CD4-positive, alpha-beta T cell treated with Interleukin-4 for 1 hour (primary cell): ENCODE measurements around the gene PHF19.
A peak's percentile ranks its signal among the peaks of the same experiment; 100 is the strongest.

Source experiments
- DNase-seq, 2 donors: peaks; one replicate each; pipeline ENCODE4 v3.0.0-alpha.2; 2020 to 2022

Gene PHF19

DNA sequence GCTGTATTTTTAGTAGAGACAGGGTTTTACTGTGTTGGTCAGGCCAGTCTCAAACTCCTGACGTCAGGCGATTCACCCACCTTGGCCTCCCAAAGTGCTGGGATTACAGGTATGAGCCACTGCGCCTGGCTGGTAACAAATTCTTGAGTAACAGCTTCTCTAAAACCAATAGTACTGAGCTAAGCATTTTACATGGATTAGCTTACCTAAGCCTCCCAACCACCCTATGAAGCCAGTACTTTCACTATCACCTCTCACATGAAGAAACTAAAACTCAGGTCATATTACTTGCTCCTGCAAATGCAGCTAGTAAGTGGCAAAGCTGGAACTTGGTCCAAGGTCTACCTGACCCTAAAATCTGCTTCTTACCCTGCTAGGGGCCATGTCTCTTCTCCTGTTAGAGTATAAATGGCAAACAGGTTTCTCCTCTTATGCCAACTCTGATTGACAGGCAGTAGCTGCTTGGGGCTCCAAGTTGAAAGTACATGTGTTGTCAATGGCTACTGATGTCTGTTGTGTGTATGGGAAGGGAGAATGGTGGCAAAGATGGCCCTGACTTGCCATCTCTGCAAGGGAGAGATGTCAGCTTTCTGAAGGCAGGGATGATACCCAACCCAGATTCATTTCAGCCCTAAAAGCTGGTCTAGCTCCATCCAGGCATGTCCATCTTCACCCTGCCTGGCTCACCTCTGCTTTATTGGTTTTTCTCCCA is 4.0 kb downstream of the PHF19 start:
- DNase-seq, result no peak

DNA sequence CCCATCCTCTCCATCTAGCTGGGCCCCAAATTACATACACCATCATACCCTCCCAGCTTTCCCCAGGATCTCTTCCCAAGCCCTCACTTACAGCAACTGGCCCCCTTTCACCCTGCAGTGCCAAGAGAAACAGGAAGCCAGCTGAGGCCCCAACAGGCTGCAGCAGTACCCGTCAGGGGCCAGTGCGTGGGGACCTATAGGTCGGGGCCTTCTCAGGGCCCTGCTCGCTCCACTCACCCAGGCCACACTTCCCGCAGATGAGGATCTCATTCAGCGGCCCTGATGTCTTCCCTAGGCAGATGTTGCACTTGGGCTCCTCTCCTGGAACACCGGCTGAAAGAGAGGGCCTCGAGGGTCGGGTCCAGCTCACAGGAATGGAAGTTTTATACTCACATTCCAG is 6.8 kb downstream of the PHF19 start:
- DNase-seq, result no peak

GRCh38 chr9:120869726-120870125 is 7.3 kb downstream of the PHF19 start:
- DNase-seq, result no peak

DNA sequence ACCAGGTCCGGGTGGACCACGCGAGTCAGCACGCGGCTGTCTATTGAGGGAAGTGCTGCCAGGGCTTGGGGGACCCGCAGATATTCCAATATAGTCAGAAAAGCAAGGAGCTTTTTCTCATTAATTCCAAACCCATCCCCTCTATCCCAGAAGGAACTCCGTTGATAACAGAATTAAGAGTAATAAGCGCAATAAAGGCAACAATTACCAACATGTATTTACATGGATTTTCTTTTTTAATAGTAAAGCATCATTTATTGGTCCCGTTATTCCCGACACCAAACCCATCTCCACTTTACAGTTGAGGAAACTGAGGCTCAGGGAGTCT is 7.7 kb downstream of the PHF19 start:
- DNase-seq, result no peak

GRCh38 chr9:120868676-120869359 is 8.2 kb downstream of the PHF19 start:
- peak; percentile 97 to 98 for DNase-seq

DNA sequence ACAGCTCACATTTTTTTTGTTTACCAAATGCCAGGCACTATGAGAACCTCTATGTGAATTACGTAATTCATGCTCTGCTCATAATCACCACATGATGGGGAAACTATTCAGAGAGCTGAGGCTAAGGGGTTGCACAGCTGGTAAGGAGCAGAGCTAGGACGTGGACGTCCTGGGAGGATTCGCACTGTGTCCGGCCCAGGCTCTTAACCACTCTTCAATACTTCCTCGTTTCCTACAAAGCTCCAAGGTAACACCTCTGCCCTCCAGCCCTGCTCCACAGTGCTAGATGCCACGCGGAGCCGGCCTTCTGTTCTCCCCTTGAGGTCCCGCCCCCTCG is 8.7 kb downstream of the PHF19 start:
- no peak for DNase-seq

- DNase-seq, result no peak
Observed at GRCh38 chr9:120867676-120868338, 9.2 kb downstream of the PHF19 start.

DNA sequence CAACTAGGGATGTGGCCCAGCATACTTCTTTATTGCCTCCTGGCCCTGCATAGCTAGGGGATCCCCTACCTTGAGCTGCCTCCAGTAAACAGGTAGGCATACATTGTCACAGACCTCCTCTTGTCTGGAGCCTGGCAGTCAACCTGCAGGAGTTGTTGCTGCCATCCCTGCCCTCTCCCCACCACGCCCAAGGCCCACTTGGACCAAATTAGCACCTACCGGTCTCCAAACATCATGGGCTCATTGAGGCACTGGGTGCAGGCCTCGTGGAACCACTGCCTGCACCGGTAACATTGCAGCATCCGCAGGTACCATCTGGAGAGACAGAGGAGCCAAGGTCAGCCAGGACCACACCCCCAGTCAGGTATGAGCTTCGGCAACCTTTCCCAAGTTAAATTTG is 10.3 kb downstream of the PHF19 start:
- DNase-seq, result no peak

DNA sequence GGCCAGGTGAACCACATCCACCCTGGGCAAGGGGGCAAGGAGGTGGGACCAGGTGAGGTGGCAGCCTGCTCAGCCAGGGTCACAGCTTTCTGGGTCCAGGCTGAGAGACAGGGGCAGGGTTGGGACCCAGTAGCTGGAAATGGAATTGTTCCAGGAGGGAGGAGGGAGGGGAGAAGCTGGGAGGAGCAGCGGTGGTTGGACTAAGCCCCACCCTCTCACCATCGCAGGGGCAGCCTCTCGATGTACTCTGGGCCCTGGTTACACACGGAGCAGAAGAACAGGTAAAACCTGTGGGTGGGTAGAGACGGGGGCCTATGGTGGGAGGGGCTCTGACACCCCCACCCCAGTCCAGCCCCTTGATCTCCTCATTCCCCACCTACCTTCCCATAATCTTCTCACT is 11.2 kb downstream of the PHF19 start:
- DNase-seq, result no peak

DNA sequence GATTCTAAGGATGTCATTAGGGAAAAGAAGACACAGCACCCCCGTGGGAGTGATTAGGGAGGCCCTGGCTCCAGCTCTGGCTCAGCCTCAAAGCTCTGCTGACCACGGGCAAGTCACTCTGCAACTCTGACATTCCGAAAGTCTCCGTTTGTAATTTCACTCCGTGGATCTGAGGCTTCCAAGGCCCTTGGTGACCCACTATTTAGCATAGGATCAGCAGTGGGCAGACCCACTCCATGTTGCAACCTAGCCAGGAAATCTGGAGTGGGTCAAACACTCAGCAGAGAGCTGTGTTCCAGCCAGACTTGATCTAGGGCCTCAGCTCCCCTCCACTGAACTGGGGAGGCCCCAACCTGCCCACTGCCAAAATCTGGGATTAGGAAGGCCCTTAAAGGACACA is 11.8 kb downstream of the PHF19 start:
- no peak for DNase-seq

GRCh38 chr9:120864719-120865118 is 12.3 kb downstream of the PHF19 start:
- DNase-seq, result no peak

DNA sequence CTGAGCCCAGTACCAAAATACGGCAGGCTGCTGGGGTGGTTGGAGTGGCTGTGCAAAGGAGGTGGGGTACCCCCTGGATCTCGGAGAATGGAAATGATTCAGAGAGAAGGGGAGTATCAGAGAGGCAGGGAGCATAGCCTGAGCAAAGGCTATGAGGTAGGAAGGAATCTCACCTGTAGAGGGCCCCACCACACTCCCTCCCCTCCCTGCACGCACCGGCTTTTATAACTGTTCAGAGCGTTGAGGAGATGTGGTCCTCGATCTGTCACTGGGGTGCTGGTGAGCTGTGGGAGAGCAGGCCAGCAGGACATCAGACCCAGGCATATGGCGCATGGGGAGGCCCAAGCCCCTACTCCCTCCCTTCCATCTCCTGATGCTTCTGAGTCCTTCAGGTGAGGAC is 13.2 kb downstream of the PHF19 start:
- no peak for DNase-seq

- DNase-seq, result no peak
Observed at GRCh38 chr9:120862452-120862851, 14.5 kb downstream of the PHF19 start.

DNA sequence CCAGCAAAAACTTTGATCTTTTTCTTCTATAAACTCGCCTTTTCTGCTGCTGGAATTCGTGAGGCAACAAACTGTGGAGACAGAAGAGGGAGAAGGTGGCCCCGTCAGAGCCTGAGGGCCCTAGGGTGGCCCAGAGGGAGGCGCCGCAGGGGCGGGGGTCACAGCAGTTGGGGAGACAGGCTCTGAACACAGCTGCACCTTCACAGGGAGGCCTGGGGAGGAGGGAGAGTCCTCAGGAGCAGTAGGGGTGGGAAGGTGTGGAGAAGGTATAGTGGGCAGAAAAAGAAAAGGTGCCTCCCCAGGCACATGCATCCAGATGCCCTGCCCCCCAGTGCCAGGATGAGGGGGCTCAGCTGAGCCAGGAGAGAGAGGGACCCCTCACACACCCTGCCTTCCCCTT is 15.1 kb downstream of the PHF19 start:
- DNase-seq, result no peak

DNA sequence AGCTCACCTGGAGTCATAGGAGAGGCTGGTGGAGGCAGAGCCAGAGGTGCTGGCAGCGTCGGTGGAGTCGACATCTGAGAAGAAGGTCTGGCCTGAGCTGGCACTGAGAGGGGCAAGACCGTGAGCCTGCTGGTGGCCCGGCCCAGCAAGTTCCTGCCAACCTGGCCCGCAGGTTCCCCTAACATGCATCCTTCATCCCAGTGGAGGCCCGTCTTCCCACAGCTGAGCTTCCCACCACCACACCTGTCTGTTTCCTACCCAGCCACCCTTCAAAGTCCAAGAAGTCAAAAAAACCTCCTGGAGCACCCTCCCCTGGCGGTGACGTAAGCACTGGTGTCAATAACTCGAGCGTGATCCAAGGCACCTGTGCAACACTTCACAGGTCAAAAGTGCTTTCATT is 16.9 kb downstream of the PHF19 start:
- no peak for DNase-seq

- no peak for DNase-seq
Observed at GRCh38 chr9:120859361-120859760, 17.6 kb downstream of the PHF19 start.

DNA sequence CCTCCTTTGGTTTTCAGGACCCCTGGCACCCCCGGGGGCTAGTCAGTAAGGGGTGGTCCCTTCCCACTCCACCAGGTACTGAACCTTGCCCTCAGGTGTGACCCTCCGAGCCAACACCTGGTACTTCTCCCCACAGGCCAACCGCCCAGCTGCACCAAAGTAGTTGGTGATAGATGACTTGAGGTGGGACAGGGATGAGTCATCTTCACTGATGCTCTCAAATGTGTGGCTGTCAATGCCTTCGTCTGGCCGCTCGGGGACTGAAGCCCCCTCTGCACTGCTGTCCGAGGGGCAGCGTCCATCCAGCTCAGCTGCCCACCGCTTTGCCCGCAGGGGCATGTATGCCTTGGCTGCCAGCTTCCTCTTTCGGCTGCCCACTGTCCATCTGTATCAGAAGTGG is 19.1 kb downstream of the PHF19 start:
- no peak for DNase-seq

DNA sequence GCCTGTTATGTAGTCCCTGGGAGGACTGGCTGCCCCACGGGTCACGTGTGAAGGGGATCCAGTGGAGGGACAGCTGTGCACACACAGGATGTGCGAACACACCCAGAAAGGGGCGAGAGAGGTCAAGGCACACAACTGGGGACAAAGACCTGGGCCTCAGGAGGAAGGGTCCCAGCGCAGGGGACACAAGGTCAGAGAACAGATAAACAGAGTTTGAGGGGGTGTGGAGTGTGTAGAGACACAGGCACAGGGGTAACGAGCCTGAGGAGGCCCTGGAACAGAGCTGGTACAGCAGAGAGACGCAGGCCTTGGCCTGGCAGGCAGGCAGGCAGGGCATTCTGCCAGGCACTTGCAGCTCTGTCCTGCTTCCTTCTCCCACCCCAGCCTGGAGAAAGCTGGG is 19.5 kb downstream of the PHF19 start:
- no peak for DNase-seq

GRCh38 chr9:120856700-120857099 is 20.3 kb downstream of the PHF19 start:
- no peak for DNase-seq

DNA sequence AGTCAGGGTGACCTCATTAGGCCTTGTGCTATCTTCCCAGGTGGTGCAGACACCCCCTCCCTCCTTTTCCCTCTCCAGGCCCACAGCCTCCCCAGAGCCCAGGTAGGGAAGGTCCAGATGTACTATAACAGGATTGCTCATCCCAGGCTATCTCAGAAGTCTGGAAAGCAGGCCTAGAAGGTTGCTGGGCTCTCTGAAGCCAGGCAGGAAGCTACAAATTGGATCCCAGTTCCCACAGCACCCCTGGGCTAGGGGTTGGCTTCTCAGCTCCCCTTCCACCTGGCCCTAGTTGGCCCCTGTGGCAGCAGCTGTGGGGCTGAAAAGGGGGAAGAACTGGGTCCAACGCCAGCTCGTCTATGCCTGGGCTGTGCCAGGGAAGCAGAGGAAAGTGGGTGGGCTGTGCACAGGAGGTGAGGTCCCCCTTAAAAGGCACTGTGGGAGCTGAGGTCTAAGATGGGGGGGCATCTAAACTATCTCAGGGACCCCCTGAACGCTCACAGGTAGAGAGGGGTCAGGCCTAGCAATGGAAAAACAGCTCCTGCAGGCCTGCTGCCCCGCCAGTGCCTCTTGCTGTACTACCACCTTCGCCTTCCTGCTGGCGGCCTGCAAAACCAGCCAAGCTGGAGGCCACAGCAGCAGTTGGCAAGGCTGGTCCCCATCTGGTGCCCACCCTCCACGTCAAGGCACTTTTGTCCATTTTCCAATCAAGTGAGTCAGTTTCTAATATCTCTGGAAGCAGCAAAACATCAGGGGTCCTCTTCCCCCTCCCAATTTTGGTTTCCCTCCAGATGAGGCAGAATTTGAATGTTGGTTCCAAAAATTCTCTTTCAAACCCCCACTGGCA is 20.9 kb downstream of the PHF19 start:
- DNase-seq, result no peak

- DNase-seq, result no peak
Observed at GRCh38 chr9:120854596-120855327, 22.2 kb downstream of the PHF19 start.

- DNase-seq, result no peak
Observed at GRCh38 chr9:120853198-120853597, 23.8 kb downstream of the PHF19 start.
